GM21786 (cell line): Measurements from ENCODE around the gene POU6F2.
A peak's percentile ranks its signal among the peaks of the same experiment; 100 is the strongest.
"Not testable (repeated sequence)": the region's sequence is repeated elsewhere in the genome, so short reads cannot be mapped to it uniquely, and the experiment has no call there.

ENCODE experiments used
- ATAC-seq: cut with Tn5 transposase; IDR thresholded peaks from one replicate; pipeline ENCODE4 v1.9.1; 2021; ENCODE audit not compliant: unreplicated experiment

POU6F2 gene

GRCh38 chr7:39294022-39294421, 316.3 kb downstream of the POU6F2 start:
- ATAC-seq: no peak

- ATAC-seq: no peak
These were observed 318.1 kb downstream of the POU6F2 start for GRCh38 chr7:39295796-39296195.

- no peak for ATAC-seq
These were observed 322.0 kb downstream of the POU6F2 start for GRCh38 chr7:39299695-39300094.

DNA sequence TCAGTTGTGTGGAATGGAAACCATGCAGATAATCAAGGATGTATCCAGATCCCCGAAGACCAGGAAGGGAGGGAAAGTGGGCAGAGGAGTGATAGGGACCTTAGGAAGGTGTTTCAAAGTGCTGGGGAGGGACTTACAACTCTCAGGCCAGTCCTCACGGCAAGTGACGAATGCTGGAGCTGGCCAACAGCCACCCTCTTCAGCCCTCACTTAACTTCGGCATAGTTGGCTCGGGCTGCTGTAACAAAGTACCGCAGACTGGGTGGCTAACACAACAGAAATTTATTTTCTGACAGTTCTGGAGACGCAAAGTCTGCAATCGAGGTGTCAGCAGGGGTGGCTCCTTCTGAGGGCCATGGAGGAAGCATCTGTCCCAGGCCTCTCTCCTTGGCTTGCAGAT, 322.6 kb downstream of the POU6F2 start:
- ATAC-seq: no peak

DNA sequence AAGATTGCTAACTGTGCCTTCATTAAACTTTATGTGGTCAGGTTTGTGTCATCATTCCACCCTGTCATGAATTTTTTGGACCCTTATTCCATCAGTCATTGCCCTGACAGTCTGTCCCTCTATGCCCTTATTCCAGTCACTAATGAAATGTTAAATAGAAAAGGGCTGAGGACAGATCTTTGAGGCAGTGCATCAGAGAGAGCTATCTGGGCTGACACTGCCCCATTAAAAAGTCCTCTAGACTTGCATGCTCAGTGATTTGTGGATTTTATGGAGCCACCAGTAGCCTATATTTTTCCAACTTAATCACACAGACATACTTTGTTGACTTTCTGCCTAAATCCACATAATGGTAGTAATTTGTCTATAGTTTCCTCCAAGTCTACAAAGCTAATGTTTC, 323.8 kb downstream of the POU6F2 start:
- no peak for ATAC-seq

DNA sequence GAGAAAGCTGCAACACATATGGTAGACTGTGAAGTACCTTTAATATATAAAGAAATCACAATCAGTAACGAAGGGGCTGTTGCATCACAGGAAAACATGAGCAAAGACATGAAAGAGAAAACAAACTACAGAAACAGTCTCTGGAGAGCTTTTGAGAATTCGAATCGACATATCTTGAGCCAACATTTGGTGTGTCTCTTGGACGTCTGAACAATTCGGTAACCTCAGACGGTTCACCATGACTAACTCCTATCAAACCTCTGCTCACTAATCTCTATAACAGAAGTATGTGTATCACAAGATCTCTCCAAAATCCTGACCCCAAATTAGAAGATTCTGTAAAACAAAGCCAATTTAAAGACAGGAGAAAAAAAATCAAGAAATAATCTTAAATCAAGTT, 326.5 kb downstream of the POU6F2 start:
- no peak for ATAC-seq

GRCh38 chr7:39304668-39305405, 327.1 kb downstream of the POU6F2 start:
- no peak for ATAC-seq

DNA sequence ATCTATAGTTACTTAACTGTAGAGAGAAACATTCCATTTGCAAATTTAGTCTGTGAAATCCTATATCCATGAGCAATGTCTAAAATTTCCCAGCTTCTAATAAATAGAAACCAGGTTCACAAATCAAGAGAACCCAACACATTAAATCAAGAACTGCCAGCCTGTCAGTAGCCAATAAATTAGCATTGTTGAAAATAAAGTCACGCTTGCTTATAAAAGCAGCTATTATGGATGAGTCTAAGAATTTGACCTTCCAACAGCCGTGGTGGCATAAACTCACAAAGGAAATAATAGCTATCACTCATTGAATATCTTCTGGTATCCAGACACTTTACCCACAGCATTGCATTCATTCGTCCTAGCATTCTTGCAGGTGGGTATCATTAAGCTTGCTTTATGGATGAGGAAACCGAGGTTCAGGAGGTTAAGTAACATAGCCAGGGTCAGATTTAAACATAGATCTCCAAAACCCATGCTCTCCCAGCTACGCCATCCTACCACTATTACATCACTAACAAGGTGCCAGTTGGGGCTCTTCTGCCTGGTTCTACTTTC, 328.4 kb downstream of the POU6F2 start:
- no peak for ATAC-seq

DNA sequence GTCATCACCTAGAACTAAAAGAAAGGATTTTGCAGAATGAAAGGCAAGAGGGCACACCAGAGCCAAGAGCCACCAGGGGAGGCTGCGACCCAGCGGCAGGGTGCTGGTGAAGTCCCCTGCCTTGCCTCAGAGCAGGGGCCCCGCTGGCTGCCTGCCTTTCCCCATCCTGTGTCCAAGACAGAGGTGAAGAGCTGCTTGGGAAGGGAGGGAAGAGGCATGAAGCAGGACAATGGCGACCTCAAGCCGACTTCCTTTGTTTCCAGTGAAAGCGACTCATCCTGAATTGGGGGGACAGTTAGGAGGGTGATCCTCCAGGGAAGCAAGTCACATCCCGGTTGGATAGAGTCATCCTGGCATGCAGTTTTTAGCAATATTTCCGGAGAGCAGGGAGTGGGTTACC, 333.0 kb downstream of the POU6F2 start:
- ATAC-seq: no peak

- no peak for ATAC-seq
These were observed 334.7 kb downstream of the POU6F2 start for GRCh38 chr7:39312254-39312989.

DNA sequence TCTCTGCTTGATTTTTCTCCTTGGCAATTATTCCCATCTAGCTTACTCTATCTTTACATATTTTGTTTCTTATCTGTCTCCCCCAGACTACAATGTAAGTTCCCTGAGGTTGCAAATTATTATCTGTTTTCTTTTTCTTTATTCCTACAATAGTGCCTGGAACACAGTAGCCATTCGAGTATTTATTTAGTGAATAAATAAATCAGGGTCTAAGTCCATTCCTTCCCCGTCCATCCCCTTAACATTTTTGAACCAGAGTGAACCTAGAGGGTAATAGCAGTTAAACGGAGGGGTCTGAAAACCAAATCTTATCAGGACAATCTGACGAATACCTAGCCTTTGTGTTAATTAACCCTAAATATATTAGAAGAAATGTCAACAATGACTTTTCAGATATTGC, 335.7 kb downstream of the POU6F2 start:
- no peak for ATAC-seq

- no peak for ATAC-seq
These were observed 336.3 kb downstream of the POU6F2 start for GRCh38 chr7:39313974-39314373.

DNA sequence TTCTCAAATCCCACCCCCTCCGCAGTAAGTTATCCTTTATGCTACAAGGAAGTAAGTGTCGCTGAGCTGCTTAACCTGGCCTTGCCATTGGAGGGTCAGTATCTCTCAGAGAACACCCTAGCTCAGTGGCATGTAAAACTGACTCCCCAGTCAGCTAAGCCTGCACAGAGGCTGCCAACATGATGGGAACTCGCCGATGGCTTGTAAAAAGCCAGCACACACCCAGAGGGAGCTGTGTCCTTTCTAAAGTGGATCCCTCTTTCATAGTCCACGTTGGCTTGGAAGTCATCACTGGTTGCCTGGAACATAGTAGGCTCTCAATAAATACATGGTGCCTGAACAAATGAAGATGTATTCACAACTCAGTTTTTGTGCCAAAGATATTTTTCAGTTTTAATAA, 339.4 kb downstream of the POU6F2 start:
- no peak for ATAC-seq

GRCh38 chr7:39317896-39318295, 340.2 kb downstream of the POU6F2 start:
- no peak for ATAC-seq

- no peak for ATAC-seq
These were observed 343.5 kb downstream of the POU6F2 start for GRCh38 chr7:39321245-39321644.

GRCh38 chr7:39321909-39322498, 344.3 kb downstream of the POU6F2 start:
- peak; percentile 50 for ATAC-seq

DNA sequence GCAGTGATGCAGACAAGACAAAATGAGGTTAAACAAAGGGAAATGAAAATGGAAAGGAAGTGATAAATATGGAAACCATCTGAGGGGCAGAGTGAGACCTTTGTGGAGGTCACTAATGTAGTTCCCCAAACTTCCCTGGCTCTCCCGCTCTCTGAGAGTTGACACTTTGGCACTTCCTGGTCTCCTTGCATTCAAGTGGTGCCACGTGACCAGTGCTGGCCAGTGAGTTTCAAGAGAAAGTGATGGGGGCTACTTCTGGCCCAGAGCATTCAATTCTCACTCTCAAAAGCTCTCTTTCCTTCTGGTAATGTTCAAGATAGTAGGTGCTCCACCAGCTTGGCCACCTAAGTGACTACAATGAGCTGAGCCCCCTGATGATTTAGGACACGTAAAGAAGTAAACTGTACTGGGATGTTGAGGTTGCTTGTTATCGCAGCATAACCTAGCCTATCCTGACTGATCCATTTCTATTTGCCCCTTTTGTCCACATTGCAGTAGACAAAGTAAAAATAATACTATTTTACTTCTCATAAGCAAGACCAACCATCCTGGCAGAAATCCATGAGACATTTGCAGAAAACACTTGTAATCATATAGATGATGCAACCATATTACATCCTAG, 346.5 kb downstream of the POU6F2 start:
- no peak for ATAC-seq

- not testable (repeated sequence) for ATAC-seq
These were observed 353.9 kb downstream of the POU6F2 start for GRCh38 chr7:39331607-39332006.

DNA sequence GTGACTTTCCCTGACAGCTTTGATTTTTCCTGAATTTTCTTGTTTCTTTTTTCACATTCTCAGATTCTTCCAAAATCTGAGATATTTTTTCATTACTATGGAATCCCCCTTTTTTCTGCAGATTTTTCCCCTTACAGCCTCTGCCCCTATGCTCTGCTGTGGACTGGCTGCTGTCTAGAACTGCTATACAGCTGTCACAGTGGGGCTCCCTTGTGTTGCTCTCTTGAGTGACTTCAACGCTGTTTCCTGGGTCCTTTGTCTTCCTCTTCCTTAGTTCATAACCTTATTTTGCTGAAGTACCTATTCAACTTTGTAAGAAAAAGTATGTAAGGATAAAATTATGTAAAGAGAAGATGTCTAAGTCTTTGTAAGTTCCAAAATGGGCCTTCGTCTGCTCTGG, 354.4 kb downstream of the POU6F2 start:
- no peak for ATAC-seq

DNA sequence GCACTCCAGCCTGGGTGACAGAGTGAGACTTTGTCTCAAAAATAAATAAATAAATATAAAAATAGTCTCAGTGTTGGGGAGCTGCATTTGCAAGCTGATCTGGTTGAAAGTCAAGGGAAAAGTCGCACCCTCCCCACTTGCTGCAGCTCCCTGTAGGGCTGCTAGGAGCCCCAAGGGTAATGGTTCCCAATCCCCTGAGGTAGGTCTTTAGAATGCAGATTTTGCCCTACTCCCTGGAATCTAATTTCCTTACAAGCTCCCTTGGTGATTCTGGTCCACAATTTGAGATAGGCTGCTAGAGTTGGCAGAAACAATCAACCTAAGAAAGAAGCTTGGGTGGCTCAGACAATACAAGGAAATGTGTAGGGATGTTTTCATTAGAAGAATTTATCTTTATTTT, 356.0 kb downstream of the POU6F2 start:
- no peak for ATAC-seq

DNA sequence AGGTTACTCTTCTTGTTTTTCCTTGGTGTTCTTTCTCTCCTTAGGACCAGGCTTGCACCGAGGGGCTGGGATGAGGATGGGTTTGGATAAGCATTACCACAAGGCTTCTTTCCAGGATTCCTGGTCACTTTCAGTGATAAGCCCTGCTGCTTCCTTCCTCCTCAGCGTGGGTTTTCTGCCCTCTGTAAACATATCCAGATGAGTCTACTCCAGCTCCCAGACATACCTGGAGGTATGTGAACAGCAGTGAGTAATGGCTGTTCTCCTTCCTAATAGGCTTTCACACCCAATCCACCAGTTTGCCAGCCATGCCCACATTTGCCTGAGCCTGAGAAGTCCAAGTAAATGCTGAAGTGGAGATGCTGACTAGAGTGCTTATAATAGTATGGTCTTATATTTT, 358.7 kb downstream of the POU6F2 start:
- ATAC-seq: no peak
